ENCODE measurements around the gene GPHN.

GRCh38 chr14:66831173-66831572 is 323.2 kb downstream of the GPHN start:
- TF ChIP-seq CTCF (IDR thresholded peaks at IDR 0.05) = no peak
- no peak for TF ChIP-seq EP300 (IDR thresholded peaks at IDR 0.05)
